ENCODE data around the gene ITPRIP. TPM values are rescaled to one million over a fixed set of nuclear protein-coding genes. Genes with fewer than 3 reads are reported as not detected.

ITPRIP gene, protein sequence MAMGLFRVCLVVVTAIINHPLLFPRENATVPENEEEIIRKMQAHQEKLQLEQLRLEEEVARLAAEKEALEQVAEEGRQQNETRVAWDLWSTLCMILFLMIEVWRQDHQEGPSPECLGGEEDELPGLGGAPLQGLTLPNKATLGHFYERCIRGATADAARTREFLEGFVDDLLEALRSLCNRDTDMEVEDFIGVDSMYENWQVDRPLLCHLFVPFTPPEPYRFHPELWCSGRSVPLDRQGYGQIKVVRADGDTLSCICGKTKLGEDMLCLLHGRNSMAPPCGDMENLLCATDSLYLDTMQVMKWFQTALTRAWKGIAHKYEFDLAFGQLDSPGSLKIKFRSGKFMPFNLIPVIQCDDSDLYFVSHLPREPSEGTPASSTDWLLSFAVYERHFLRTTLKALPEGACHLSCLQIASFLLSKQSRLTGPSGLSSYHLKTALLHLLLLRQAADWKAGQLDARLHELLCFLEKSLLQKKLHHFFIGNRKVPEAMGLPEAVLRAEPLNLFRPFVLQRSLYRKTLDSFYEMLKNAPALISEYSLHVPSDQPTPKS
- total RNA-seq, result 10 to 100 TPM; 15.6 to 16.6 TPM

- Mint-ChIP-seq H3K27ac (peak within 1 kb of the TSS; percentile 90), H3K27me3 (no peaks in the 10 kb centered on the region), H3K36me3 (peaks cover 10% of the 10 kb centered on the region), H3K4me1 (ENCODE audit: low read depth) (peaks cover 48% of the 10 kb centered on the region), H3K4me3 (peak within 1 kb of the TSS; percentile 82), H3K9me3 (no peaks in the 10 kb centered on the region)
- DNase-seq, result peak; percentile 81
- intact Hi-C loops (cut with micrococcal nuclease), result loop anchor here (1.0 to 5.0 kb wide), 7 partner anchors 9 to 421 kb away; partner anchors contain the start of genes CFAP58 and STN1
- ChIA-PET CTCF (interaction anchor here (0.7 to 6.2 kb wide), 10 partner anchors 9 to 64 kb away, joined by 3 to 82 read pairs (median 10); partner anchors contain the start of gene CFAP58), POLR2A (interaction anchor here (0.6 to 2.4 kb wide), 15 partner anchors 9 to 216 kb away, joined by 3 to 22 read pairs (median 4); partner anchors contain the start of genes GSTO2 and SFR1)
These were observed at the start of gene ITPRIP for GRCh38 chr10:104337985-104338735. Gene ITPRIP, minus strand, starts transcription at chr10:104338465. Its CDS starts 22,414 bp downstream, at chr10:104316051.

DNA sequence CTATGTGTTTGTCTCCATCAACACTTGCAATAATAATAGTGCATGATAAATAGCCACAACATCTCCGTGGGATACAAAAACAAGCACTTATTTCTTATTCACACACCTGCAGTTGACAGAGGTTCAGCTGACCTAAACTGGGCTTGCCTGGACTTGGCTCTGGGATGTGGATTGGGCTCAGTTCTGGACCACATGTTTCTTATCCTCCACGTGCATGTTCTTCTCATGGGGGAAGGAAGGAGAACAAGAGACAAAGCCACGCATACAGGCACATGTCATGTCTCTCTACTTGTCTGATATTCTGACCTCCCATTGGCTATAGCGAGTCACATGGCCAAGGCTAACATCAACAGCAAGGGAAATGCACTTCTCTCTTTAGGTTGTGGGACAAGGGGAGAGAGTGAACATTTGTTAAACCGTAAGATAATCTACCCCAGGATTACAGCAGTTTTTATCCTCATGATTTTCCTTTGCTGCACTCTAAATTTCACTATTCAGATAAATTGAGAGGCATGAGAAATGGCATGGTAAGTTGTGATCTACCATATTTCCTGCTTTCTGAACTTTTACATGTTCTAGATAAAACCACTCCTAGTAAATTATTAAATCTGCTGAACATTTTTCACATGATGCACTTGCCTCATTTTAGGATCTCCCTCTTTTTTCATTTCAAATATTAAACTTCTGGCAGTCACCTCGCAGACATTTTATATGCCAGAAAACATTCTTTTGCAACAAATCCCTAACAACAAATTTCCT, 49.0 kb upstream of the ITPRIP start:
- peaks cover 9% of the 10 kb centered on the region for H3K27me3 Mint-ChIP-seq
- H3K4me3 Mint-ChIP-seq, result no peak overlapping the region
- DNase-seq, result no peak
- no peaks in the 10 kb centered on the region for H3K36me3 Mint-ChIP-seq
- intact Hi-C loops (cut with micrococcal nuclease), result no loop called here
- H3K4me1 Mint-ChIP-seq (ENCODE audit: low read depth), result peaks cover 5% of the 10 kb centered on the region
- no peak overlapping the region for H3K27ac Mint-ChIP-seq
- ChIA-PET CTCF (no interaction called here), POLR2A (no interaction called here)
- H3K9me3 Mint-ChIP-seq, result no peaks in the 10 kb centered on the region

GRCh38 chr10:104380336-104380735, 42.1 kb upstream of the ITPRIP start:
- H3K27me3 Mint-ChIP-seq, result peaks cover 16% of the 10 kb centered on the region
- ChIA-PET POLR2A (no interaction called here), CTCF (no interaction called here)

GRCh38 chr10:104376784-104377300, 38.6 kb upstream of the ITPRIP start:
- peaks cover 21% of the 10 kb centered on the region for H3K27me3 Mint-ChIP-seq
- H3K4me1 Mint-ChIP-seq (ENCODE audit: low read depth), result no peaks in the 10 kb centered on the region
- H3K9me3 Mint-ChIP-seq, result no peaks in the 10 kb centered on the region
- no peaks in the 10 kb centered on the region for H3K36me3 Mint-ChIP-seq
- POLR2A ChIA-PET, result no interaction called here
- DNase-seq, result no peak
- no peak overlapping the region for H3K27ac Mint-ChIP-seq
- intact Hi-C loops (cut with micrococcal nuclease), result no loop called here
- CTCF ChIA-PET, result no interaction called here
- H3K4me3 Mint-ChIP-seq, result no peak overlapping the region

More at GRCh38 chr10:104380336-104380735, 42.1 kb upstream of the ITPRIP start:
- intact Hi-C loops (cut with micrococcal nuclease), result no loop called here
- no peaks in the 10 kb centered on the region for H3K9me3 Mint-ChIP-seq
- no peak for DNase-seq
- no peak overlapping the region for H3K27ac Mint-ChIP-seq
- no peaks in the 10 kb centered on the region for H3K36me3 Mint-ChIP-seq
- H3K4me3 Mint-ChIP-seq, result no peak overlapping the region
- H3K4me1 Mint-ChIP-seq (ENCODE audit: low read depth), result no peaks in the 10 kb centered on the region

DNA sequence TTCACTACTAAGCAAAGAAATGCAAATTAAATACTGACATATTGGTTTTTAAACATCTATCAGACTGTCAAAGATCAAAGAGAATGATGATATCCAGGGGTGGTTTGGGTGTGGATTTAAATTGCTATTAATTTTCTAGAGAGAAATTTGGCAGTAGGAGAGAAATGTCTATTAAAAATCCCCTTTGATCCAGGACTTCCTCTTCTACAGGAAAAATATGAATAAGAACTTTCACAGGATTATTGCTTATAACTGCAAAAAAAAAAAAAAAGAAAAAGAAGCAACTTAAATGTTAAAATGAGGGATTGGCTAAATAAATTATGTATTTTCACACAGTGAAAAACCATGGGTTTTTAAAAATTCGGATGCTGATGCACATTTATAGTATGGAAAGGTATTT, 36.3 kb upstream of the ITPRIP start:
- ChIA-PET POLR2A (no interaction called here), CTCF (no interaction called here)
- H3K4me1 Mint-ChIP-seq (ENCODE audit: low read depth), result no peaks in the 10 kb centered on the region
- H3K27me3 Mint-ChIP-seq, result peaks cover 30% of the 10 kb centered on the region
- no peak overlapping the region for H3K27ac Mint-ChIP-seq
- H3K4me3 Mint-ChIP-seq, result no peak overlapping the region
- H3K36me3 Mint-ChIP-seq, result peaks cover 3% of the 10 kb centered on the region
- intact Hi-C loops (cut with micrococcal nuclease), result no loop called here
- H3K9me3 Mint-ChIP-seq, result no peaks in the 10 kb centered on the region
- no peak for DNase-seq

GRCh38 chr10:104371753-104372152, 33.5 kb upstream of the ITPRIP start:
- Mint-ChIP-seq H3K36me3 (peaks cover 3% of the 10 kb centered on the region), H3K27ac (no peak overlapping the region), H3K4me3 (no peak overlapping the region), H3K4me1 (ENCODE audit: low read depth) (no peaks in the 10 kb centered on the region), H3K27me3 (peaks cover 34% of the 10 kb centered on the region), H3K9me3 (no peaks in the 10 kb centered on the region)
- POLR2A ChIA-PET, result no interaction called here
- intact Hi-C loops (cut with micrococcal nuclease), result no loop called here
- no peak for DNase-seq
- CTCF ChIA-PET, result no interaction called here

- H3K27ac Mint-ChIP-seq, result no peak overlapping the region
- H3K9me3 Mint-ChIP-seq, result no peaks in the 10 kb centered on the region
- H3K27me3 Mint-ChIP-seq, result peaks cover 27% of the 10 kb centered on the region
- peaks cover 3% of the 10 kb centered on the region for H3K36me3 Mint-ChIP-seq
- DNase-seq, result no peak
- no peaks in the 10 kb centered on the region for H3K4me1 Mint-ChIP-seq (ENCODE audit: low read depth)
- CTCF ChIA-PET, result interaction anchor here (1.4 kb wide), 1 partner anchor 15 kb away, joined by 3 read pairs; the partner anchor contains the start of gene CFAP58
- no peak overlapping the region for H3K4me3 Mint-ChIP-seq
- POLR2A ChIA-PET, result no interaction called here
- intact Hi-C loops (cut with micrococcal nuclease), result no loop called here
These were observed 30.1 kb upstream of the ITPRIP start for GRCh38 chr10:104368381-104368780.

GRCh38 chr10:104367904-104368303, 29.6 kb upstream of the ITPRIP start:
- H3K27ac Mint-ChIP-seq, result no peak overlapping the region
- no peak for DNase-seq
- H3K27me3 Mint-ChIP-seq, result peaks cover 27% of the 10 kb centered on the region
- intact Hi-C loops (cut with micrococcal nuclease), result no loop called here
- peaks cover 3% of the 10 kb centered on the region for H3K36me3 Mint-ChIP-seq
- no peak overlapping the region for H3K4me3 Mint-ChIP-seq
- no peaks in the 10 kb centered on the region for H3K4me1 Mint-ChIP-seq (ENCODE audit: low read depth)
- H3K9me3 Mint-ChIP-seq, result no peaks in the 10 kb centered on the region
- ChIA-PET CTCF (interaction anchor here (0.6 to 1.4 kb wide), 2 partner anchors 14 to 584 kb away, joined by 3 read pairs; partner anchors contain the start of gene CFAP58), POLR2A (no interaction called here)

GRCh38 chr10:104359811-104360210, 21.5 kb upstream of the ITPRIP start:
- Mint-ChIP-seq H3K36me3 (no peaks in the 10 kb centered on the region), H3K9me3 (no peaks in the 10 kb centered on the region), H3K4me3 (no peak overlapping the region), H3K27ac (no peak overlapping the region), H3K27me3 (peaks cover 6% of the 10 kb centered on the region), H3K4me1 (ENCODE audit: low read depth) (peaks cover 5% of the 10 kb centered on the region)
- DNase-seq, result no peak
- intact Hi-C loops (cut with micrococcal nuclease), result no loop called here
- ChIA-PET CTCF (interaction anchor here (1.1 kb wide), 1 partner anchor 68 kb away, joined by 4 read pairs; no protein-coding TSS in a partner anchor), POLR2A (no interaction called here)

GRCh38 chr10:104353325-104354048, 15.2 kb upstream of the ITPRIP start, which contains the start of gene CFAP58:
Gene CFAP58, plus strand, starts transcription at chr10:104353833. Its CDS starts 65 bp downstream, at chr10:104353898.
- H3K27ac Mint-ChIP-seq, result peak within 1 kb of the TSS; percentile 29
- peak; percentile 94 for DNase-seq
- H3K9me3 Mint-ChIP-seq, result no peaks in the 10 kb centered on the region
- H3K4me3 Mint-ChIP-seq, result peak within 1 kb of the TSS; percentile 10
- ChIA-PET POLR2A (interaction anchor here (0.9 to 1.4 kb wide), 3 partner anchors 16 to 85 kb away, joined by 3 to 6 read pairs (median 3); partner anchors contain the start of gene GSTO2), CTCF (interaction anchor here (0.6 to 11.0 kb wide), 23 partner anchors 11 to 232 kb away, joined by 3 to 240 read pairs (median 5); partner anchors contain the start of genes ITPRIP and SFR1)
- intact Hi-C loops (cut with micrococcal nuclease), result loop anchor here (1.0 to 5.0 kb wide), 3 partner anchors 15 to 436 kb away; partner anchors contain the start of genes ITPRIP and STN1
- H3K36me3 Mint-ChIP-seq, result no peaks in the 10 kb centered on the region
- H3K4me1 Mint-ChIP-seq (ENCODE audit: low read depth), result no peaks in the 10 kb centered on the region
- no peaks in the 10 kb centered on the region for H3K27me3 Mint-ChIP-seq
